ENCODE results near the gene ACSBG1. TPM values are rescaled to one million over a fixed set of nuclear protein-coding genes. Genes with fewer than 3 reads are reported as not detected.

ACSBG1 gene
- total RNA-seq, 2 experiments from 2014 or later, result 0.30 to 0.41 TPM

DNA sequence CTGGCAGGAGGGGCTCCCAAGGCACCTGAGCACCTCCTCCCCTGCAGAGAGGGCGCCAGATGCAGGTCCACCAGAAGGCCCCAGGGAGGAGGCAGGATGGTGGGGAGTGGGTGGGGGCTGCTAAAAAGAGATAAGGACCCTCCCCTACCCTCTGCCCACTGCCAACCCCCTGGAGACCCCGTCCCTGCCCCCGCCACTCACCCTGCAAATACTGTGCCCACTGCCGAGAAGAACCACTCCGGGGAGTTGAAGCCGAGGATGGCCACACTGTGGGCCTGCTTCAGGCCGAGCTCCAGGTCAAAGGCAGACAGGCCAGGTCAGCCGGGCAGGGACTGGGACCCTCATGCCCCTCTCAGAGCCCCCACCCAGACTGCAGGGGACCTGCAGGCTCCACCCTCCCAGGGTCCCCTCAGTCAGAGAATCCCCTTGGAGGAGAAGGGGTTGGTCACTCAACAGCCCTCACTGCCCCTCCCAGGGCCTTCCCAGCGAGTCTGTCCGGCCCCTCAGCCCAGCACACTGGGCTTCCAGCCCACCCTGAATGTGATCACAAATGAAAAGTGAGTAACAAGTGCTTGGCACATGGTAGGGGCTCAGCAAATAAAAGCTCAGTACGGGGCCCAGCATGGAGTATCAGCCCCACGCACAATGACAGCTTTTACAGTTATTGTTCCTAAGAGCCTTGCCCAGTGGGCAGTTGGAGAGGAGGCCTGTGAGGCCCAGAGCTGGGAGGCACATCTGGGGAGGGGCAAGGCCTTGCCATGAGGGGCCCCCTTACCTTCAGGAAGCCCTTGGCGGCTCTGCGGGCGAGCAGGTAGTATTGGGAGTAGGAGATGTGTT lies 40.4 kb downstream of the ACSBG1 start:
- no peaks in the 10 kb centered on the region for H3K4me1 ChIP-seq (ENCODE audit: insufficient read depth, low read length, poor library complexity, severe bottlenecking)
- H3K4me2 ChIP-seq (ENCODE audit: low read length), result no peak overlapping the region
- no peaks in the 10 kb centered on the region for H3K9me2 ChIP-seq (ENCODE audit: insufficient read depth, low read length)
- POLR2A ChIA-PET, result no interaction called here
- no TSS peak for BruUV-seq (replicated peaks)
- intact Hi-C loops (cut with micrococcal nuclease; ENCODE audit: unreplicated experiment), result loop anchor here (10.0 kb wide), 1 partner anchor 189 kb away; no protein-coding TSS in a partner anchor
- H3K4me3 ChIP-seq (ENCODE audit: low read depth, low read length, poor library complexity, severe bottlenecking), result no peak overlapping the region
- TF ChIP-seq, protein P1, sequence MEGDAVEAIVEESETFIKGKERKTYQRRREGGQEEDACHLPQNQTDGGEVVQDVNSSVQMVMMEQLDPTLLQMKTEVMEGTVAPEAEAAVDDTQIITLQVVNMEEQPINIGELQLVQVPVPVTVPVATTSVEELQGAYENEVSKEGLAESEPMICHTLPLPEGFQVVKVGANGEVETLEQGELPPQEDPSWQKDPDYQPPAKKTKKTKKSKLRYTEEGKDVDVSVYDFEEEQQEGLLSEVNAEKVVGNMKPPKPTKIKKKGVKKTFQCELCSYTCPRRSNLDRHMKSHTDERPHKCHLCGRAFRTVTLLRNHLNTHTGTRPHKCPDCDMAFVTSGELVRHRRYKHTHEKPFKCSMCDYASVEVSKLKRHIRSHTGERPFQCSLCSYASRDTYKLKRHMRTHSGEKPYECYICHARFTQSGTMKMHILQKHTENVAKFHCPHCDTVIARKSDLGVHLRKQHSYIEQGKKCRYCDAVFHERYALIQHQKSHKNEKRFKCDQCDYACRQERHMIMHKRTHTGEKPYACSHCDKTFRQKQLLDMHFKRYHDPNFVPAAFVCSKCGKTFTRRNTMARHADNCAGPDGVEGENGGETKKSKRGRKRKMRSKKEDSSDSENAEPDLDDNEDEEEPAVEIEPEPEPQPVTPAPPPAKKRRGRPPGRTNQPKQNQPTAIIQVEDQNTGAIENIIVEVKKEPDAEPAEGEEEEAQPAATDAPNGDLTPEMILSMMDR (conservative IDR thresholded peaks at IDR 0.05; ENCODE audit: low read length), result no peak
- TF ChIP-seq EZH2phosphoT487 (IDR thresholded peaks at IDR 0.05; ENCODE audit: borderline replicate concordance, low read depth, low read length), result no peak
- no peaks in the 10 kb centered on the region for H3K36me3 ChIP-seq (ENCODE audit: insufficient read depth, low read length)
- no peaks in the 10 kb centered on the region for H3K79me2 ChIP-seq (ENCODE audit: insufficient read depth, low read depth, low read length)
- H3K27ac ChIP-seq (ENCODE audit: low read depth, low read length, poor library complexity, severe bottlenecking), result no peak overlapping the region
- DNase-seq (ENCODE audit: low spot score), result no peak
- no peaks in the 10 kb centered on the region for H3K9me3 ChIP-seq (ENCODE audit: low read length)
- H2AFZ ChIP-seq (ENCODE audit: low read length), result no peak overlapping the region
- H4K20me1 ChIP-seq (ENCODE audit: insufficient read depth, low read length), result no peaks in the 10 kb centered on the region
- CTCF ChIA-PET (ENCODE audit: unreplicated experiment), result interaction anchor here (1.2 to 2.3 kb wide), 2 partner anchors 13 to 63 kb away, joined by 3 to 14 read pairs; partner anchors contain the start of gene CIB2

DNA sequence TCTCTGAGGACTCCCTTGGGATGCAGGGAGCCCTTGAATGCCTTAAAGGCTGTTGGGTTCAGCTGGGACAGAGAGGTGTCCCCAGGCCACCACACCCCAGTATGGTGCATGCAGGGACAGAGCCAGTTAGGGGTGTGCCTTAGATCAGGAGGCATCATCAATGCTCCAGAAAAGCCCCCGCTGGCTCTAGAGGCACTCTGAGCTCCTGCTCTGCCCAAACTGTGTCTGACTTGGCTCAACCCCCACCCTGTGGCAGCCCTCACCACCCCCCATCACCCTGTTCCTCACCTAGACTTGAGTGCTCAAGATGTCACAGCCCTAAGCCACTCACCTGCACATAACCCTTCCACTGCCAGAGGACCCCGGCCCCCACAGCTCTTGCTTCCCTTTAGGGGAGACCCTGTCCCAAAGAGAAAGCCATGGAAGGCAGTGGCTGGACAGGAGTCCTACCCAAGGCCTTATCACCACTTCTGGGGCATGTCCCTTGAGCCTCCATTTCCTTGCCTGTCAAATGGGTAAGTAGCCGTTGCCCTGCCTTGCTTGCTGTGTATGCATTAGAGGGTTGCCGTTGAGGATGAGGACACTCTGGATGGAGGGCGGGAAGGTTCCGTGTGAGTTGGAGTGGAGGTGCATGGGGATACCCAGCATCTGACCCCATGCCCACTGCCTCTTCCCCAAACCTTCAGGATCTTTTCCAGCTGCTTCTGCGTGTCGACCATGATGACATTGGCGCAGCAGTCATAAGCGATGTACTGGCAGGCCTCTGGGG lies 41.4 kb downstream of the ACSBG1 start:
- H3K36me3 ChIP-seq (ENCODE audit: insufficient read depth, low read length), result no peaks in the 10 kb centered on the region
- H3K4me3 ChIP-seq (ENCODE audit: low read depth, low read length, poor library complexity, severe bottlenecking), result no peak overlapping the region
- CTCF ChIA-PET (ENCODE audit: unreplicated experiment), result no interaction called here
- no TSS peak for BruUV-seq (replicated peaks)
- H3K79me2 ChIP-seq (ENCODE audit: insufficient read depth, low read depth, low read length), result no peaks in the 10 kb centered on the region
- no peaks in the 10 kb centered on the region for H3K9me3 ChIP-seq (ENCODE audit: low read length)
- no peak overlapping the region for H2AFZ ChIP-seq (ENCODE audit: low read length)
- TF ChIP-seq, protein P1 (conservative IDR thresholded peaks at IDR 0.05; ENCODE audit: low read length), result no peak
- no peak for TF ChIP-seq EZH2phosphoT487 (IDR thresholded peaks at IDR 0.05; ENCODE audit: borderline replicate concordance, low read depth, low read length)
- H3K9me2 ChIP-seq (ENCODE audit: insufficient read depth, low read length), result no peaks in the 10 kb centered on the region
- no peaks in the 10 kb centered on the region for H4K20me1 ChIP-seq (ENCODE audit: insufficient read depth, low read length)
- H3K4me2 ChIP-seq (ENCODE audit: low read length), result no peak overlapping the region
- POLR2A ChIA-PET, result no interaction called here
- no peaks in the 10 kb centered on the region for H3K4me1 ChIP-seq (ENCODE audit: insufficient read depth, low read length, poor library complexity, severe bottlenecking)
- DNase-seq (ENCODE audit: low spot score), result no peak
- H3K27ac ChIP-seq (ENCODE audit: low read depth, low read length, poor library complexity, severe bottlenecking), result no peak overlapping the region
- intact Hi-C loops (cut with micrococcal nuclease; ENCODE audit: unreplicated experiment), result loop anchor here (10.0 kb wide), 1 partner anchor 188 kb away; no protein-coding TSS in a partner anchor

All from OCI-LY7 (cell line).